Measurements from ENCODE around the gene SLC6A18. TPM values are rescaled to one million over a fixed set of nuclear protein-coding genes. Genes with fewer than 3 reads are reported as not detected.

The SLC6A18 gene
- total RNA-seq, 2 experiments from 2014 or later, result not detected

- H3K4me3 Mint-ChIP-seq, result peak overlapping the region; percentile 60
- no peak overlapping the region for H3K27ac Mint-ChIP-seq
- H3K4me1 Mint-ChIP-seq (ENCODE audit: low read depth), result peaks cover 6% of the 10 kb centered on the region
- ChIA-PET POLR2A (interaction anchor here (0.7 to 1.3 kb wide), 2 partner anchors 20 to 25 kb away, joined by 3 read pairs; no protein-coding TSS in a partner anchor), CTCF (interaction anchor here (1.5 kb wide), 1 partner anchor 31 kb away, joined by 3 read pairs; no protein-coding TSS in a partner anchor)
- H3K9me3 Mint-ChIP-seq, result no peaks in the 10 kb centered on the region
- H3K27me3 Mint-ChIP-seq, result no peaks in the 10 kb centered on the region
- no peak for DNase-seq
- peaks cover 8% of the 10 kb centered on the region for H3K36me3 Mint-ChIP-seq (ENCODE audit: low read depth)
- intact Hi-C loops (cut with micrococcal nuclease), result no loop called here
- no peak for ATAC-seq
- TF ChIP-seq CTCF (IDR thresholded peaks at IDR 0.05), result no peak
These were observed 70.5 kb downstream of the SLC6A18 start for GRCh38 chr5:1295650-1296037.

Other genes starting within 250 kb of the SLC6A18 start
- 1 to 10 TPM; 1.5 to 2.3 TPM for gene NKD2, start 216.6 kb upstream of the SLC6A18 start, total RNA-seq
- gene SLC12A7, start 113.3 kb upstream of the SLC6A18 start, total RNA-seq, result 10 to 100 TPM; 21.6 to 24.8 TPM
- gene SLC6A19, start 23.8 kb upstream of the SLC6A18 start, total RNA-seq, result not detected
- 10 to 100 TPM; 12.5 to 12.7 TPM for gene TERT, start 69.7 kb downstream of the SLC6A18 start, total RNA-seq
- gene CLPTM1L, start 119.7 kb downstream of the SLC6A18 start, total RNA-seq, result 10 to 100 TPM; 51.4 to 56.2 TPM
- gene SLC6A3, start 220.1 kb downstream of the SLC6A18 start, total RNA-seq, result not detected

Data from activated CD8-positive, alpha-beta T cell treated with anti-CD3 and anti-CD28 coated beads for 36 hours (primary cell).